OCI-LY7 (cell line): ENCODE measurements around the gene KIR3DL2. TPM values are rescaled to one million over a fixed set of nuclear protein-coding genes. Genes with fewer than 3 reads are reported as not detected.

Source experiments
- small RNA-seq: library from RNA; depleted of rRNA; stranded (forward); fragments of <200 nt; gene quantifications from one replicate; pipeline ENCODE3, GENCODE V24; 2014
- total RNA-seq, 2 experiments: library from RNA; depleted of rRNA in 1 of 2; stranded (reverse); fragments of >200 nt in 1 of 2; shearing (Covaris generic) in 1 of 2; gene quantifications; 2 replicates each; pipeline ENCODE4 v1.2.3, GENCODE V29; 2014 to 2022

Gene KIR3DL2
- total RNA-seq, 2 experiments from 2014 or later, result not detected

Small RNA genes lying within 50 kb of the gene (small RNA-seq; reads per million reads assigned to genes)
- gene RNU6-222P, result 0.21 reads per million

Other genes with a start within 250 kb of the KIR3DL2 start
- gene LILRB1, start 220.0 kb upstream of the KIR3DL2 start, total RNA-seq (2014; rRNA removed; shearing (Covaris generic)), result not detected in 2 replicates
- gene LILRB1, start 220.0 kb upstream of the KIR3DL2 start, total RNA-seq (2022), result 4.5 and 5.8 TPM in 2 replicates
- gene LILRB4, start 187.5 kb upstream of the KIR3DL2 start, total RNA-seq (2014; rRNA removed; shearing (Covaris generic)), result 0.82 and 1.4 TPM in 2 replicates
- 3.0 and 6.2 TPM in 2 replicates for gene LILRB4, start 187.5 kb upstream of the KIR3DL2 start, total RNA-seq (2022)
- gene KIR3DL3, start 126.0 kb upstream of the KIR3DL2 start, total RNA-seq (2014; rRNA removed; shearing (Covaris generic)), result not detected in 2 replicates
- not detected in 2 replicates for gene KIR3DL3, start 126.0 kb upstream of the KIR3DL2 start, total RNA-seq (2022)
- gene KIR2DL3, start 111.9 kb upstream of the KIR3DL2 start, total RNA-seq (2014; rRNA removed; shearing (Covaris generic)), result not detected in 2 replicates
- gene KIR2DL3, start 111.9 kb upstream of the KIR3DL2 start, total RNA-seq (2022), result not detected in 2 replicates
- gene KIR2DL1, start 80.7 kb upstream of the KIR3DL2 start, total RNA-seq (2014; rRNA removed; shearing (Covaris generic)), result not detected in 2 replicates
- gene KIR2DL1, start 80.7 kb upstream of the KIR3DL2 start, total RNA-seq (2022), result not detected in 2 replicates
- not detected in 2 replicates for gene KIR2DL4, start 46.8 kb upstream of the KIR3DL2 start, total RNA-seq (2014; rRNA removed; shearing (Covaris generic))
- not detected in 2 replicates for gene KIR2DL4, start 46.8 kb upstream of the KIR3DL2 start, total RNA-seq (2022)
- not detected in 2 replicates for gene KIR3DL1, start 34.0 kb upstream of the KIR3DL2 start, total RNA-seq (2014; rRNA removed; shearing (Covaris generic))
- gene KIR3DL1, start 34.0 kb upstream of the KIR3DL2 start, total RNA-seq (2022), result not detected in 2 replicates
- not detected in 2 replicates for gene KIR2DS4, start 17.8 kb upstream of the KIR3DL2 start, total RNA-seq (2014; rRNA removed; shearing (Covaris generic))
- not detected in 2 replicates for gene KIR2DS4, start 17.8 kb upstream of the KIR3DL2 start, total RNA-seq (2022)
- not detected in 2 replicates for gene FCAR, start 23.8 kb downstream of the KIR3DL2 start, total RNA-seq (2014; rRNA removed; shearing (Covaris generic))
- gene FCAR, start 23.8 kb downstream of the KIR3DL2 start, total RNA-seq (2022), result not detected in 2 replicates
- gene NCR1, start 55.7 kb downstream of the KIR3DL2 start, total RNA-seq (2014; rRNA removed; shearing (Covaris generic)), result not detected in 2 replicates
- gene NCR1, start 55.7 kb downstream of the KIR3DL2 start, total RNA-seq (2022), result not detected in 2 replicates
- gene NLRP7, start 97.1 kb downstream of the KIR3DL2 start, total RNA-seq (2014; rRNA removed; shearing (Covaris generic)), result 0.41 and 0.69 TPM in 2 replicates
- 5.6 and 8.8 TPM in 2 replicates for gene NLRP7, start 97.1 kb downstream of the KIR3DL2 start, total RNA-seq (2022)
- not detected in 2 replicates for gene NLRP2, start 115.9 kb downstream of the KIR3DL2 start, total RNA-seq (2014; rRNA removed; shearing (Covaris generic))
- not detected in 2 replicates for gene NLRP2, start 115.9 kb downstream of the KIR3DL2 start, total RNA-seq (2022)
- gene GP6, start 187.8 kb downstream of the KIR3DL2 start, total RNA-seq (2014; rRNA removed; shearing (Covaris generic)), result 0.25 and 0.44 TPM in 2 replicates
- gene GP6, start 187.8 kb downstream of the KIR3DL2 start, total RNA-seq (2022), result 0.36 and 1.9 TPM in 2 replicates
- gene RDH13, start 212.7 kb downstream of the KIR3DL2 start, total RNA-seq (2014; rRNA removed; shearing (Covaris generic)), result 23.1 and 29.5 TPM in 2 replicates
- gene RDH13, start 212.7 kb downstream of the KIR3DL2 start, total RNA-seq (2022), result 17.8 and 19.5 TPM in 2 replicates
- 3.5 and 11.1 TPM in 2 replicates for gene EPS8L1, start 225.4 kb downstream of the KIR3DL2 start, total RNA-seq (2014; rRNA removed; shearing (Covaris generic))
- 10.6 and 12.5 TPM in 2 replicates for gene EPS8L1, start 225.4 kb downstream of the KIR3DL2 start, total RNA-seq (2022)